ENCODE measurements around the gene GIT1. TPM values are rescaled to one million over a fixed set of nuclear protein-coding genes. Genes with fewer than 3 reads are reported as not detected.

The GIT1 gene
- total and polyA plus RNA-seq, 2 of the 13 experiments (the other 11 are each of a cell fraction or from before 2014, with no cell fraction given), result 14.2 to 30.8 TPM

DNA sequence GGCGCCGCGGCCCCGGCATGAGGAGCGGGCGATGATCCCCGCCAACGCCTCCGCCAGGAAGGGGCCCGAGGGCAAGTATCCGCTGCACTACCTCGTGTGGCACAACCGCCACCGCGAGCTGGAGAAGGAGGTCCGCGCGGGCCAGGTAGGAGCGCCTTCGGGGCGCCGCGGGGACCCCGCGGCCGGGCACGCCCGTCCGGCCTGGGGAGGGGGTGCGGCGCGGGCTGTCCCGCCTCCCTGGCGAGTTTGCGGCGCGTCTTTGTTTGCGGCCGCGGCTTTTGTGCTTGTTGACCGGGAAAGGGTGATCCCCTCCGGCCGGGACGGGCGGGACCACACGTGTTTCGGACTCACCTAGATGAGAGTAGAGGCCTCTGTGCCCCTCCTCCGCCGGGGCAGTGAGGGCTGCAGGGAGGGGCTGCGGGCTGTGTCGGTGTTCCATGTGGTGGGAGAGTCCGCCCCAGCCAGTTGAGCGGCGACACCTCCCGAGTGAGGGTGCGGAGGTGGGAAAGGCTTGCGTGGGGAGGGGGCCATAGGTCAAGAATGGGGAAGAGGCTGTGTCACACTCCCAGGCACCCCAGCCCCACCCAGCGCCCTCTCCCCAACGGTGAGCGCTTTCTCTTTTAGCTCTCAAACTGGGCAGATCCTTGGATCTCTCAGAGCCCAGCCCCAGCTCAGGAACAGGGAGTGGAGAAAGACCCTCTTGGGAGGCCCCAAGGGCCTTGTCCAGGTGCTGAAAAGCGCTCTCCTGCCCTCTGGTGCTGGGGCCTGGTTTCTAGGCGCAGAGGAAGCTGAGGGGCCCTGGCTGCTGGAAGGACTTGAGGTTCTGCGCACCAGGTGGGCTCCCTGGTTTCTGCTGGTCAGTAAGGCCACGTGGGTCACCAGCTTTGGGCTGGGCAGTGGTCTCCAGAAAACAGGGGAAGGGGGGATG, 4.4 kb upstream of the GIT1 start:
- ATAC-seq (no peak), DNase-seq (ENCODE audit: low spot score) (no peak), FAIRE-seq (no peak)
- Histone ChIP-seq H3K9me3 (ENCODE audit: low read length) (no peaks in the 10 kb centered on the region), H3K27me3 (ENCODE audit: control insufficient read depth in 1 of 2, insufficient read depth in 2 of 2, low read length in 2 of 2) (peaks cover 3 to 31% of the 10 kb centered on the region in 2 experiments; a peak in 3 of 5 replicates), H2AFZ (ENCODE audit: low read length) (no peak overlapping the region), H3K4me2 (ENCODE audit: low read depth, low read length) (peak overlapping the region; percentile 86), H3K79me2 (ENCODE audit: insufficient read depth, low read length) (peaks cover under 1% of the 10 kb centered on the region), H3K27ac (ENCODE audit: extremely low read length, insufficient read depth, low read length) (no peak overlapping the region), H3K36me3 (replicated peaks in 1 of 2; ENCODE audit: control insufficient read depth in 1 of 2, insufficient read depth in 2 of 2, low read length in 2 of 2) (no peaks in the 10 kb centered on the region), H3K4me1 (ENCODE audit: insufficient read depth, low read length) (peaks cover 61% of the 10 kb centered on the region), H3K9ac (ENCODE audit: insufficient read depth, low read depth, low read length) (no peak overlapping the region), H3K4me3 (replicated peaks in 1 of 3; ENCODE audit: insufficient read depth in 1 of 3, low read depth in 2 of 3, low read length in 3 of 3) (peak overlapping the region; percentile 59 to 71 (median 59); a peak in 5 of 6 replicates), H4K20me1 (ENCODE audit: insufficient read depth, low read length) (no peaks in the 10 kb centered on the region)
- no TSS peak for BruUV-seq (replicated peaks)
- CTCF ChIA-PET (ENCODE audit: low intra/inter-chr PET ratio, low total read pairs), result interaction anchor here (0.8 to 3.1 kb wide), 3 partner anchors 13 to 223 kb away, joined by 3 to 39 read pairs (median 5); no protein-coding TSS in a partner anchor
- intact Hi-C loops (cut with micrococcal nuclease; ENCODE audit: unreplicated experiment), result loop anchor here (10.0 kb wide), 1 partner anchor 219 kb away; no protein-coding TSS in a partner anchor
- POLR2A ChIA-PET, result interaction anchor here (0.9 to 3.0 kb wide), 3 partner anchors 19 to 300 kb away, joined by 3 to 23 read pairs (median 3); partner anchors contain the start of gene NUFIP2
- WGBS (ENCODE audit: low lambda C conversion rate), result no CpG with 5 or more reads among the region's 64 CpGs
- in situ Hi-C loops (cut with HindIII; ENCODE audit: extremely low pct_ligation_motif_present, low pct_unique_long_range_greater_than_20kb), result no loop called here
- TF ChIP-seq NR0B2 (CRISPR knock-in tag; IDR thresholded peaks at IDR 0.05) (peak; percentile 48; the same call in 1 of the 2 replicates), GATAD2A (CRISPR knock-in tag; IDR thresholded peaks at IDR 0.05) (peak; percentile 24; the same call in 1 of the 2 replicates), ZMYM2 (CRISPR knock-in tag; IDR thresholded peaks at IDR 0.05) (no peak), SALL1 (CRISPR knock-in tag; IDR thresholded peaks at IDR 0.05) (peak; percentile 56), PRMT3 (CRISPR knock-in tag; IDR thresholded peaks at IDR 0.05; ENCODE audit: borderline replicate concordance, low read depth) (0 out of 2 replicates have a peak, but pooled peaks have one; percentile 40), FLYWCH1 (CRISPR knock-in tag; IDR thresholded peaks at IDR 0.05) (no peak), IKZF1 (IDR thresholded peaks at IDR 0.05) (no peak), ZNF720 (CRISPR knock-in tag; IDR thresholded peaks at IDR 0.05) (no peak), ZNF276 (CRISPR knock-in tag; IDR thresholded peaks at IDR 0.05; ENCODE audit: low read depth) (no peak), NFIC (IDR thresholded peaks at IDR 0.05; ENCODE audit: low read length) (no peak), ZNF670 (CRISPR knock-in tag; IDR thresholded peaks at IDR 0.05; ENCODE audit: borderline replicate concordance) (no peak)
- TF ChIP-seq, protein P1, sequence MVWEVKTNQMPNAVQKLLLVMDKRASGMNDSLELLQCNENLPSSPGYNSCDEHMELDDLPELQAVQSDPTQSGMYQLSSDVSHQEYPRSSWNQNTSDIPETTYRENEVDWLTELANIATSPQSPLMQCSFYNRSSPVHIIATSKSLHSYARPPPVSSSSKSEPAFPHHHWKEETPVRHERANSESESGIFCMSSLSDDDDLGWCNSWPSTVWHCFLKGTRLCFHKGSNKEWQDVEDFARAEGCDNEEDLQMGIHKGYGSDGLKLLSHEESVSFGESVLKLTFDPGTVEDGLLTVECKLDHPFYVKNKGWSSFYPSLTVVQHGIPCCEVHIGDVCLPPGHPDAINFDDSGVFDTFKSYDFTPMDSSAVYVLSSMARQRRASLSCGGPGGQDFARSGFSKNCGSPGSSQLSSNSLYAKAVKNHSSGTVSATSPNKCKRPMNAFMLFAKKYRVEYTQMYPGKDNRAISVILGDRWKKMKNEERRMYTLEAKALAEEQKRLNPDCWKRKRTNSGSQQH (CRISPR knock-in tag; IDR thresholded peaks at IDR 0.05; ENCODE audit: low read depth), result peak; percentile 71; the same call in 1 of the 2 replicates
- TF ChIP-seq, protein P2, sequence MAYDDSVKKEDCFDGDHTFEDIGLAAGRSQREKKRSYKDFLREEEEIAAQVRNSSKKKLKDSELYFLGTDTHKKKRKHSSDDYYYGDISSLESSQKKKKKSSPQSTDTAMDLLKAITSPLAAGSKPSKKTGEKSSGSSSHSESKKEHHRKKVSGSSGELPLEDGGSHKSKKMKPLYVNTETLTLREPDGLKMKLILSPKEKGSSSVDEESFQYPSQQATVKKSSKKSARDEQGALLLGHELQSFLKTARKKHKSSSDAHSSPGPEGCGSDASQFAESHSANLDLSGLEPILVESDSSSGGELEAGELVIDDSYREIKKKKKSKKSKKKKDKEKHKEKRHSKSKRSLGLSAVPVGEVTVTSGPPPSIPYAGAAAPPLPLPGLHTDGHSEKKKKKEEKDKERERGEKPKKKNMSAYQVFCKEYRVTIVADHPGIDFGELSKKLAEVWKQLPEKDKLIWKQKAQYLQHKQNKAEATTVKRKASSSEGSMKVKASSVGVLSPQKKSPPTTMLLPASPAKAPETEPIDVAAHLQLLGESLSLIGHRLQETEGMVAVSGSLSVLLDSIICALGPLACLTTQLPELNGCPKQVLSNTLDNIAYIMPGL (CRISPR knock-in tag; IDR thresholded peaks at IDR 0.05; ENCODE audit: borderline replicate concordance in 1 of 2, low read depth in 1 of 2), result peak; percentile 39 to 42; a peak in 1 of 4 replicates
